Activated T-cell treated with anti-CD3 and anti-CD28 coated beads, Interleukin-2, amount 50 U/mL, for 48 hours (primary cell): ENCODE measurements around the gene TRAPPC3L.

Experiments used
- DNase-seq, 2 experiments: peaks; one replicate each; pipeline ENCODE4 v3.0.0-alpha.2; 2020

The TRAPPC3L gene

GRCh38 chr6:116545651-116546050 lies at the start of gene TRAPPC3L:
TSS of gene TRAPPC3L (minus strand) at chr6:116545684. CDS start at chr6:116545514, 170 bp downstream.
- DNase-seq: no peak

- DNase-seq: no peak
Measured at GRCh38 chr6:116595247-116595646, 49.8 kb upstream of the TRAPPC3L start.

GRCh38 chr6:116586738-116587137 lies 41.3 kb upstream of the TRAPPC3L start:
- DNase-seq: no peak

- no peak for DNase-seq
Measured at GRCh38 chr6:116586276-116586675, 40.8 kb upstream of the TRAPPC3L start.

- no peak for DNase-seq
Measured at GRCh38 chr6:116580198-116580597, 34.7 kb upstream of the TRAPPC3L start.

GRCh38 chr6:116579143-116579542 lies 33.7 kb upstream of the TRAPPC3L start:
- no peak for DNase-seq

GRCh38 chr6:116578335-116578734 lies 32.9 kb upstream of the TRAPPC3L start:
- no peak for DNase-seq

GRCh38 chr6:116577486-116577885 lies 32.0 kb upstream of the TRAPPC3L start:
- DNase-seq: no peak

- no peak for DNase-seq
Measured at GRCh38 chr6:116575227-116575626, 29.7 kb upstream of the TRAPPC3L start.

GRCh38 chr6:116572162-116572561 lies 26.7 kb upstream of the TRAPPC3L start:
- no peak for DNase-seq

- no peak for DNase-seq
Measured at GRCh38 chr6:116571683-116572000, 26.2 kb upstream of the TRAPPC3L start.

- DNase-seq: peak; percentile 96 to 99
Measured at GRCh38 chr6:116570856-116571682, 25.6 kb upstream of the TRAPPC3L start, which contains the start of gene RWDD1. TSS of gene RWDD1 (plus strand) at chr6:116571504. CDS start at chr6:116571583, 79 bp downstream.

GRCh38 chr6:116568821-116569755 lies 23.6 kb upstream of the TRAPPC3L start:
- no peak for DNase-seq

GRCh38 chr6:116568111-116568510 lies 22.6 kb upstream of the TRAPPC3L start:
- DNase-seq: no peak

GRCh38 chr6:116564921-116565872 lies 19.7 kb upstream of the TRAPPC3L start:
- peak in 1 of 2 experiments; percentile 31 for DNase-seq

GRCh38 chr6:116564311-116564710 lies 18.8 kb upstream of the TRAPPC3L start:
- DNase-seq: no peak

- DNase-seq: no peak
Measured at GRCh38 chr6:116563830-116564229, 18.3 kb upstream of the TRAPPC3L start.

- DNase-seq: no peak
Measured at GRCh38 chr6:116562614-116563013, 17.1 kb upstream of the TRAPPC3L start.

GRCh38 chr6:116562019-116562403 lies 16.5 kb upstream of the TRAPPC3L start:
- no peak for DNase-seq

GRCh38 chr6:116561377-116562018 lies 16.0 kb upstream of the TRAPPC3L start:
- peak; percentile 77 to 79 for DNase-seq

GRCh38 chr6:116560130-116560529 lies 14.6 kb upstream of the TRAPPC3L start:
- DNase-seq: no peak

GRCh38 chr6:116557893-116558292 lies 12.4 kb upstream of the TRAPPC3L start:
- DNase-seq: no peak
